ENCODE measurements around the gene HS2ST1.

Gene HS2ST1

GRCh38 chr1:86993269-86993985, 79.0 kb downstream of the HS2ST1 start:
- Histone ChIP-seq H3K4me3 (no peak overlapping the region), H3K27ac (no peak overlapping the region)
- TF ChIP-seq, protein P1, sequence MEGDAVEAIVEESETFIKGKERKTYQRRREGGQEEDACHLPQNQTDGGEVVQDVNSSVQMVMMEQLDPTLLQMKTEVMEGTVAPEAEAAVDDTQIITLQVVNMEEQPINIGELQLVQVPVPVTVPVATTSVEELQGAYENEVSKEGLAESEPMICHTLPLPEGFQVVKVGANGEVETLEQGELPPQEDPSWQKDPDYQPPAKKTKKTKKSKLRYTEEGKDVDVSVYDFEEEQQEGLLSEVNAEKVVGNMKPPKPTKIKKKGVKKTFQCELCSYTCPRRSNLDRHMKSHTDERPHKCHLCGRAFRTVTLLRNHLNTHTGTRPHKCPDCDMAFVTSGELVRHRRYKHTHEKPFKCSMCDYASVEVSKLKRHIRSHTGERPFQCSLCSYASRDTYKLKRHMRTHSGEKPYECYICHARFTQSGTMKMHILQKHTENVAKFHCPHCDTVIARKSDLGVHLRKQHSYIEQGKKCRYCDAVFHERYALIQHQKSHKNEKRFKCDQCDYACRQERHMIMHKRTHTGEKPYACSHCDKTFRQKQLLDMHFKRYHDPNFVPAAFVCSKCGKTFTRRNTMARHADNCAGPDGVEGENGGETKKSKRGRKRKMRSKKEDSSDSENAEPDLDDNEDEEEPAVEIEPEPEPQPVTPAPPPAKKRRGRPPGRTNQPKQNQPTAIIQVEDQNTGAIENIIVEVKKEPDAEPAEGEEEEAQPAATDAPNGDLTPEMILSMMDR (IDR thresholded peaks at IDR 0.05): no peak
- no peak for DNase-seq (ENCODE audit: low spot score)

DNA sequence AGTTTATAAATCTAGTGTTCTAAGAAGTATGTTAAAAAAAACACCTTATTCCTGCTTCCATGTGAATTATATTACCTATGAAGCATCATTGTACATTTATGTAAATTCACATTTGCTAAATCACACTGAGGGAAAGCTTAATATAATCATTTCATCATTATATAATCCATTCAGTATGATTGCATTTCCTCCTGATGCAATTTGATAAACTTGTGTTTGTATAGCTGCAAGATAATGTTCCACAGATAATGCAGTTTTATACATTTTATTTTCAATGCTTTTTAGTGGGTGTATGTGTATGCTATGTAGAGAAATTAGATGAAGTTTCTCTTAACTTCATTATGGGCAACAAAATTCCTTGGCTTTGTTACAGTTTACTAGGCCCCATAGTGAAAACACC, 79.6 kb downstream of the HS2ST1 start:
- TF ChIP-seq, protein P1 (IDR thresholded peaks at IDR 0.05): no peak
- no peak for DNase-seq (ENCODE audit: low spot score)
- H3K27ac ChIP-seq: no peak overlapping the region
- no peak overlapping the region for H3K4me3 ChIP-seq

- Histone ChIP-seq H3K27ac (no peak overlapping the region), H3K4me3 (no peak overlapping the region)
- no peak for DNase-seq (ENCODE audit: low spot score)
- TF ChIP-seq, protein P1 (IDR thresholded peaks at IDR 0.05): no peak
These were observed 83.1 kb downstream of the HS2ST1 start for GRCh38 chr1:86997538-86997937.

DNA sequence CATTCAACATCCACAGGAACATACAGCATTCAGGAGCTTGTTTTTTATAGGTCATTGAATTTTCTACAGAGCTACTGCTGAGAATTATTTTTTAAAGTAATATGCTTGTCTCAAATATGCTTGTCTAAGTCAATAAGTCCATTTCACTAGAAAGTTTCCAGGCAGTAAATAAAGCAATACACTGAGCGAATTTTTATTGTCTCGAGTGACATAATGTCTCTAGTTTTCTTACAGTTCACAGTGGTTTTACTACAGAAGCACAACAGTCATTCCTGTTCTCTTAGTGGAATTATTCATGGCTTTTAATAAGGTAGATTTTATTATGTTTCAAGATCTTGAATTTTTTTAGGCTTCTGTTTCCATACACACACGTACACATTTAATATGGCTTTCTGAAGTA, 83.8 kb downstream of the HS2ST1 start:
- no peak for DNase-seq (ENCODE audit: low spot score)
- Histone ChIP-seq H3K4me3 (no peak overlapping the region), H3K27ac (no peak overlapping the region)
- TF ChIP-seq, protein P1 (IDR thresholded peaks at IDR 0.05): no peak

- TF ChIP-seq, protein P1 (IDR thresholded peaks at IDR 0.05): no peak
- no peak for DNase-seq (ENCODE audit: low spot score)
- Histone ChIP-seq H3K4me3 (no peak overlapping the region), H3K27ac (no peak overlapping the region)
These were observed 84.3 kb downstream of the HS2ST1 start for GRCh38 chr1:86998727-86999126.

DNA sequence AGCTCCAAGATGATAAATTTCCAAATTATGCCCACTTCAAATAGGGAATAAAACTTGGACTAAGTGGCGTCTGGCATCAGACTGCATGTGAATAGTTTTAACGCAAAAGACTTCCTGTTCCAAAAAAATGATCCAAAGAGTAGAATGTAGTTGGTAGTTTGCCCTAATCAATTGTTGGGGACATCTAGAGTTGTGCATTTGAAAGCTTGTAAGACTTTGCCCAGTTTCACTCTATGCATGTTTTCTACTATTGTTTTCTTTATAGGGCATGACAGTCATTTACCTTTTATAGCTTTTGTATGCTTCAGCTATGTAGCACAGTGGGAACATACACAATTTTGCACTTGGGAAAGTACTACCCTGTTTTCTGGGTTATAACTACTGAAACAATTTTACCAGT, 86.0 kb downstream of the HS2ST1 start:
- Histone ChIP-seq H3K27ac (no peak overlapping the region), H3K4me3 (no peak overlapping the region)
- TF ChIP-seq, protein P1 (IDR thresholded peaks at IDR 0.05): no peak
- no peak for DNase-seq (ENCODE audit: low spot score)

DNA sequence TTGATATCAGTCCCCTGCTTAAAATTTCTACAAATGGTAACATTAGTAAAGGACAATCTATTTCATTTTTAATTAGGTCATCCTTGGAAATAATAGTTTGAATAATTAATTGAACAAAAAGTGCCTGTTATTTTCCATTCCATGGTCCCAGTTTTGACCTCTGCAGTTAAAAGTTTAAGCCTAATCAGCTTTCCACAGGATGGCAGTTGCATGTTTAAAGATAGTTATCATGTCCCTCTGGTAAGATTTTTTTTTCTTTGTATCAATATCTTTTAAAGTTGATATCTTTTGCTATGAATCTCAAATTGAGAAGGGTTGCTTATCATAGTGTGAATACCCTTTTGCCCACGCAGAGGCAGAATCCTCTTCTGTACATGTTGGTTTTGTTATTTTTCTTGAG, 90.4 kb downstream of the HS2ST1 start:
- TF ChIP-seq, protein P1 (IDR thresholded peaks at IDR 0.05): no peak
- H3K27ac ChIP-seq: no peak overlapping the region
- no peak for DNase-seq (ENCODE audit: low spot score)
- no peak overlapping the region for H3K4me3 ChIP-seq
